Neural cell (in vitro differentiated cells): ENCODE measurements around the gene NFYC.

ENCODE experiments used
- EZH2 ChIP-seq: fragments of 200-600, 300-800 bp; shearing (Covaris generic), sonication (generic); IDR thresholded peaks from 2 replicates; pipeline ENCODE4 v1.6.1; 2014; ENCODE audit warnings: antibody characterized with exemption, low read length, borderline replicate concordance, mild to moderate bottlenecking; ENCODE audit not compliant: insufficient read depth, poor library complexity, severe bottlenecking
- RAD21 ChIP-seq: fragments of 450-650 bp; conservative IDR thresholded peaks from 2 replicates; pipeline ENCODE4 v1.6.1; 2014; ENCODE audit warnings: antibody characterized with exemption, mild to moderate bottlenecking, moderate library complexity
- SMC3 ChIP-seq: fragments of 450-650 bp; conservative IDR thresholded peaks from 2 replicates; pipeline ENCODE4 v1.6.1; 2014; ENCODE audit warnings: antibody characterized with exemption, mild to moderate bottlenecking, moderate library complexity; ENCODE audit not compliant: poor library complexity
- TF ChIP-seq, protein P1 (sequence below): fragments of 450-650 bp; IDR thresholded peaks from 2 replicates; pipeline ENCODE4 v1.5.1; 2014; ENCODE audit warnings: antibody characterized with exemption, mild to moderate bottlenecking, moderate library complexity; ENCODE audit not compliant: poor library complexity, severe bottlenecking

DNA sequence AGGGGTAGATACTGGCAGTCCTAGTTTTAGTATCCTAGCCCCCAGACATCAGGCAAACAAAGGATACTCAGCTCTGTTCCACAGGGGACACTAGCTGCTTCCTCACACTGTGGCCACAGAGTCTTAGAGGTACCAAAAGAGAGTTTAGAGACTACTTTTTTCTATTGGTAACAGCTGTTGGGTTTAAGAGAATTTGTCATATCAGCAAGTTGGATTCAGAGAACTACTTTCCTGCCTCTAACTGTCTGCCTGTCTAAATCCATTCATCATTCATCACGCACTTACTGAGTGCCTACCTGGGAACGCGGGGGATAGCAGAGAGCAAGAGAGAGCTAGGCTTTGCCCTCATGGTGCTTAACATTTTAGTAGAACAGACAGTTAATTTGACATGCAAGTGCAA is 65.0 kb downstream of the NFYC start:
- TF ChIP-seq, protein P1, sequence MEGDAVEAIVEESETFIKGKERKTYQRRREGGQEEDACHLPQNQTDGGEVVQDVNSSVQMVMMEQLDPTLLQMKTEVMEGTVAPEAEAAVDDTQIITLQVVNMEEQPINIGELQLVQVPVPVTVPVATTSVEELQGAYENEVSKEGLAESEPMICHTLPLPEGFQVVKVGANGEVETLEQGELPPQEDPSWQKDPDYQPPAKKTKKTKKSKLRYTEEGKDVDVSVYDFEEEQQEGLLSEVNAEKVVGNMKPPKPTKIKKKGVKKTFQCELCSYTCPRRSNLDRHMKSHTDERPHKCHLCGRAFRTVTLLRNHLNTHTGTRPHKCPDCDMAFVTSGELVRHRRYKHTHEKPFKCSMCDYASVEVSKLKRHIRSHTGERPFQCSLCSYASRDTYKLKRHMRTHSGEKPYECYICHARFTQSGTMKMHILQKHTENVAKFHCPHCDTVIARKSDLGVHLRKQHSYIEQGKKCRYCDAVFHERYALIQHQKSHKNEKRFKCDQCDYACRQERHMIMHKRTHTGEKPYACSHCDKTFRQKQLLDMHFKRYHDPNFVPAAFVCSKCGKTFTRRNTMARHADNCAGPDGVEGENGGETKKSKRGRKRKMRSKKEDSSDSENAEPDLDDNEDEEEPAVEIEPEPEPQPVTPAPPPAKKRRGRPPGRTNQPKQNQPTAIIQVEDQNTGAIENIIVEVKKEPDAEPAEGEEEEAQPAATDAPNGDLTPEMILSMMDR = no peak
- no peak for TF ChIP-seq RAD21
- TF ChIP-seq EZH2 = no peak
- TF ChIP-seq SMC3 = no peak
